T-helper 9 cell (primary cell): Measurements from ENCODE around the gene ZNF423.

Source experiments
- DNase-seq: peaks from one replicate; pipeline ENCODE4 v3.0.0-alpha.2; 2020

The ZNF423 gene

GRCh38 chr16:49465661-49466528, 390.0 kb downstream of the ZNF423 start:
- no peak for DNase-seq

- DNase-seq = no peak
These were observed 390.9 kb downstream of the ZNF423 start for GRCh38 chr16:49464877-49465504.

- no peak for DNase-seq
These were observed 391.8 kb downstream of the ZNF423 start for GRCh38 chr16:49464093-49464492.

DNA sequence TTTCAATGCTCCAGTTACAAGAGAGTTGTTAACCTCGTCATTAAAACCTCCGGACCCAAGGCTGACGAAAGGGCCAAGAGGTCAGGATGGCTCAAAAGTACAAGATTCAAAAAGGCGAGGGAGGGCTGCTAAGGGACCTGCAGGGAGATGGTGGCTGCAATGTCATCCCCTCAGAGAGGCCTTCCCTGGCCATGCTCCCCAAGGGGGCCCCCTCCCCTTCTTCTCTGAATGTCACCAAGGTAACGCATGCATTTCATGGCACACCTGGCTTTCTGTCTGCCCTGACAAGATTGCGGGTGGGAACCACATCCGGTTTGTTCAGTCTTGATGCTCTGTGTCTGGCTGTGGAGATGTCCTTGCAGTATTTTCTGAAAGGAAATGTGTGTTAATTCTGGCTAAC, 392.4 kb downstream of the ZNF423 start:
- peak; percentile 67 for DNase-seq

GRCh38 chr16:49462989-49463371, 392.9 kb downstream of the ZNF423 start:
- DNase-seq = no peak

- no peak for DNase-seq
These were observed 393.4 kb downstream of the ZNF423 start for GRCh38 chr16:49462362-49462988.

- DNase-seq = no peak
These were observed 394.4 kb downstream of the ZNF423 start for GRCh38 chr16:49461517-49461951.

- DNase-seq = no peak
These were observed 395.0 kb downstream of the ZNF423 start for GRCh38 chr16:49460786-49461470.

DNA sequence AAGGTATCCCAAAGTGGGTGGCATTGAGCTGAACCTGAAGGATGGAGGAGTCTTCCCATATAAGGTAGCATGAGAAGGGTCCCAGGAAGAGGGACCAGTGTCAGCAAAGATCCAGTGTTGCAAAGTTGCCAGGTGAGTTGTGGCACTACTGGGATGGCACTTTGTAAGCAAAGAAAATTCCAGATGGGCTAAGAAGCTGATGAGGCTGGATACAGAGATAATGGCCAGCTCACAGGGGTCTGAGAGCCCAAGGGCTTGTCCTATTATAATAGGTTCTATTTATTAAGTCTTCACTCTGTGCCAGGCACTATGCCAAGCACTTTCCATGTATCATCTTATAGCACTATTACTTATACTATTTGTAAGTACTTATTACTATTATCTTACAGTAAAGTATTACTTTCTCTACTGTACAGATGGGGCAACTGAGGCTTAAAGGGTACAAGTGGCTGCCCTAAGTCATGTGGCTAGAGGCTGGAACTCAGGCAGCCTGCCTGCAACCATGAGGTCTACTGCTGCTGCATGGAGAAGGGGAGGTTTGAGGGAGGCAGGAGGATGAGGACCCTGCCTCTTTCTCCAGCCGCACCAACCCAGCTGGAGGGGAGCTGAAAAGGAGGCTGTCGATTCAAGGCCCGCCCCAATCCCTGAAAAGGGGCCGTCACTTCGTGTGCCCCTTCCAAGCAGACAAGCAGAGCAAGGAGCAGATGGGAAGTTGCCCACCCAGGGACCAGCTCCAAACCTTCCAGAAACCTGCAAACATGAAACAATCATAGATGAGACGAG, 395.8 kb downstream of the ZNF423 start:
- no peak for DNase-seq

DNA sequence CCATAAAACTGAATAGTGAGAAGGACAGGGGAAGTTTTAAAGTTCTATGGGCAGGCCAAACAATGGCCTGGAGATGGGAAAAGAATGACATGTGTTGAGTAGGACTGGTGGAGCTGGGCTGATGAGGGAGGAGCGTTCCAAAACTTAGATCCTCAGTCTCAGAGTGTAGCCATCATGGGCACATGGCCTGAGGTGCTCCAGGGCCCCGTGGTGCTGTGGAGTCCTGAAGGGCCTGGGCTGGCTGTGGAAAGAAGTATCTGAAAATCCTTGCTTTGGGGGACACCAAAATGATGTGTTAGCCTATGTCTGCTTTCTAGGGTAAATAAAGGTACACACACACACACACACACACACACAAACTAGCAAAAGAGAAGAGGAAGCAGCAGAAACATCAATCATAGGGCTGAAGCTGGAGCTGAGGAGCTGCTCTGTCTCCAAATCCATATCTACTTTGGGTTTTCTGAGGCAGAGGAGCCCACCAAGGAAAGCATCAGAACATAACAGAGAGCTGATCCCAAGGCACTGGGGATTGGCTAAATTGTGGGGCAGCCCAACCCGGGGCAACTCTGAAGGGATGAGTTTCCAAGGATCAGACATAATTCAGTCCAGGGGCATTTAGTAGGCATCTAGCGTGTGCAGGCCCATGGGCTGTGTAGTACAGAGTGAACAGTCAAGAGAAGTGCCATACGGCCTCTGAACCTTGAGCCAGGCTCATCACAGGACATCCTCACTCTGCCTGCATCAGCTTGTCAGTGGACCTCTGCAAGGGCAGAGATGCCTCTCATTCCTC, 397.1 kb downstream of the ZNF423 start:
- no peak for DNase-seq

- no peak for DNase-seq
These were observed 397.7 kb downstream of the ZNF423 start for GRCh38 chr16:49458243-49458642.

GRCh38 chr16:49457196-49457595, 398.7 kb downstream of the ZNF423 start:
- DNase-seq = no peak

GRCh38 chr16:49456763-49457162, 399.1 kb downstream of the ZNF423 start:
- DNase-seq = no peak

GRCh38 chr16:49455991-49456745, 399.7 kb downstream of the ZNF423 start:
- DNase-seq = no peak

- no peak for DNase-seq
These were observed 400.5 kb downstream of the ZNF423 start for GRCh38 chr16:49455181-49455990.

DNA sequence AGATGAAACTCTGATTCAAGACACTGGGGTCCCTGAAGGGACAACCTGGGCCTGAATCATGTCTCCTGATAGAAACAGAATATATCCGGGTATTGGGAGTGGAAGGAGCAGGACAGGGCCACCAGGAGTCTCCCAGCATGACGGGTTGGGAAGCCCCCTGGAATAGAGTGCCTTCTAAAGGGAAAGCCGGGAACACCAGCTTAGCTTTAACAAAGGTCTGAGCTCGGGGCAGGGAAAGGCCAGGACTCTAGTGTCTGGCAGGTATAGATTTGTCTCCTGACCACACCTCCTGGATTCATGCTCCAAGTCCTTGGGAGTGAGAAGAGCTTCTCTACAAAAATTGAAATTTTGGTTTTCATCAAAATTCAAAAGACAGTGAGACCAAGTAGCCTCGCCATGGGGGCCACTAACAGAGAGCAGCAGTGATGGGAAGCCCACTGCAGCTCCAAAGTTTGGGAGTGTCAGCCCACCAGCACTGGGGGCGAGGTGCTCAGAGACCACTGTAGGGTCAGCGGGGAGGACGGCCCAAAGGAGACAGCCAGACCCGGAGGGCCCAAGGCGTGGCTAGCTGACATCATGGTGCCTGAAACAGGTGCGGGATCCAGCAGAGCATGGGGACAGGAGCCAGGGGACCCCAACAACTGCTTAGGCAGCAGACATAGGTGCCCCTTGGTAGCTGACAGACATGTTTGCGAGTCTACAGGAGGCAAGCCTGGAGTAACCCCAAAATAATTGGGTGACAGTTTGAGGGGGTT, 401.3 kb downstream of the ZNF423 start:
- no peak for DNase-seq

DNA sequence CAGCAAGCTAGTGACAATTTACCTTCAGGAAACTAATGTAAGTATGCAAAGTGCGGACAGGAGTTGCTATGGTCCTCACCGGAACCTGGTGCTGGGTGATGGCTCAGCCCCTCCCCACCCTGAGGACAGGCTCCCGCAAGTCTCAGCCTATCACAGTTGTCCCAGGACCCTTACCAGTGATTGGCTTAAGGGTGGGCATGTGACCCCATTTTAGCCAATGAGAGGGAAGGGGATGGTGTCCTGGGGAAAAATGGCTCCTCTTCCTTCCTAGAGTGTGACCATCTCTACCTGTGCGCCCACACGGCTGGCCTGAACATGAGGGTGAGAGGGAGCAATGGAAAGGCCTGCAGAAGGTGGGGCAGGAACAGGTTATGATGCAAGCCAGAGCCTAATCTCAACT, 401.9 kb downstream of the ZNF423 start:
- no peak for DNase-seq

GRCh38 chr16:49453021-49453420, 402.9 kb downstream of the ZNF423 start:
- DNase-seq = no peak

DNA sequence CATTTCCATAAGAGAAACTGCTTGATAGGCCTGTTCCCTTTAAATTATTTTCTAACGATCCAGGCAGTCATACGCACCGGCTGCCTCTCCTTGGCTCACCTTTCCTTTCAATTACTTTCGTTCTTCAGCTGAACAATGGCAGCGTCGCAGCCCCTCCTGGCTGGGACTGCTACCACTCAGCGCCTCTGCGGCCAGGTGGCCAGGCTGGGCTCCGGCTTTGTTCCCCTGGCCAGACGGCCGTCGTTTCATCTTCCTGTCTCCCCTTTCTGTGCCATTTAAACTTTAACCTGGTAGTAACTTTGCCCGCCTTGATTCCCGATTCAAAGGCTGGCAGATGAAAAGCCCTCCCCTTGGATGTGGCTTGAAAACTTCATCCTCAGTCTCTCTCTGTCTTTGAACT, 403.3 kb downstream of the ZNF423 start:
- DNase-seq = no peak
